Measurements from ENCODE around the gene GAB2.

GAB2 gene

GRCh38 chr11:78212586-78213371 lies 204.8 kb downstream of the GAB2 start:
- no peak for DNase-seq (ENCODE audit: low read depth in 1 of 2, low spot score in 1 of 2)

GRCh38 chr11:78211565-78211964 lies 206.1 kb downstream of the GAB2 start:
- DNase-seq (ENCODE audit: low read depth in 1 of 2, low spot score in 1 of 2) = no peak

- no peak for DNase-seq (ENCODE audit: low read depth in 1 of 2, low spot score in 1 of 2)
These were observed 207.5 kb downstream of the GAB2 start for GRCh38 chr11:78210000-78210608.

- DNase-seq (ENCODE audit: low read depth in 1 of 2, low spot score in 1 of 2) = no peak
These were observed 208.1 kb downstream of the GAB2 start for GRCh38 chr11:78209478-78209877.

GRCh38 chr11:78208257-78209165 lies 209.1 kb downstream of the GAB2 start:
- no peak for DNase-seq (ENCODE audit: low read depth in 1 of 2, low spot score in 1 of 2)

GRCh38 chr11:78207532-78208256 lies 209.9 kb downstream of the GAB2 start:
- no peak for DNase-seq (ENCODE audit: low read depth in 1 of 2, low spot score in 1 of 2)

- DNase-seq (ENCODE audit: low read depth in 1 of 2, low spot score in 1 of 2) = no peak
These were observed 211.9 kb downstream of the GAB2 start for GRCh38 chr11:78205691-78206090.

- DNase-seq (ENCODE audit: low read depth in 1 of 2, low spot score in 1 of 2) = no peak
These were observed 212.4 kb downstream of the GAB2 start for GRCh38 chr11:78205256-78205655.

GRCh38 chr11:78203184-78203583 lies 214.4 kb downstream of the GAB2 start:
- DNase-seq (ENCODE audit: low read depth in 1 of 2, low spot score in 1 of 2) = no peak

GRCh38 chr11:78202733-78203167 lies 214.9 kb downstream of the GAB2 start:
- DNase-seq (ENCODE audit: low read depth in 1 of 2, low spot score in 1 of 2) = peak in 1 of 2 donors; percentile 32

- no peak for DNase-seq (ENCODE audit: low read depth in 1 of 2, low spot score in 1 of 2)
These were observed 216.4 kb downstream of the GAB2 start for GRCh38 chr11:78201096-78201818.

- DNase-seq (ENCODE audit: low read depth in 1 of 2, low spot score in 1 of 2) = no peak
These were observed 217.1 kb downstream of the GAB2 start for GRCh38 chr11:78200553-78200952.

- no peak for DNase-seq (ENCODE audit: low read depth in 1 of 2, low spot score in 1 of 2)
These were observed 217.6 kb downstream of the GAB2 start for GRCh38 chr11:78200061-78200460.

- DNase-seq (ENCODE audit: low read depth in 1 of 2, low spot score in 1 of 2) = no peak
These were observed 218.0 kb downstream of the GAB2 start for GRCh38 chr11:78199653-78200015.

- no peak for DNase-seq (ENCODE audit: low read depth in 1 of 2, low spot score in 1 of 2)
These were observed 218.5 kb downstream of the GAB2 start for GRCh38 chr11:78199015-78199652.

- no peak for DNase-seq (ENCODE audit: low read depth in 1 of 2, low spot score in 1 of 2)
These were observed 219.8 kb downstream of the GAB2 start for GRCh38 chr11:78197816-78198215.

GRCh38 chr11:78196661-78197091 lies 220.9 kb downstream of the GAB2 start:
- DNase-seq (ENCODE audit: low read depth in 1 of 2, low spot score in 1 of 2) = no peak

GRCh38 chr11:78195917-78196560 lies 221.6 kb downstream of the GAB2 start:
- DNase-seq (ENCODE audit: low read depth in 1 of 2, low spot score in 1 of 2) = no peak

GRCh38 chr11:78194490-78194889 lies 223.1 kb downstream of the GAB2 start:
- DNase-seq (ENCODE audit: low read depth in 1 of 2, low spot score in 1 of 2) = no peak

Data from activated CD4-positive, alpha-beta T cell treated with anti-CD3 and anti-CD28 coated beads, Interleukin-2, amount 50 U/mL, for 24 hours (primary cell).